Epithelial cell of prostate (primary cell): Measurements from ENCODE around the gene SRSF7.
"Not testable (repeated sequence)": the region's sequence is repeated elsewhere in the genome, so short reads cannot be mapped to it uniquely, and the experiment has no call there.

Source experiments
- DNase-seq: peaks from one replicate; pipeline ENCODE4 v3.0.0-alpha.2; 2011; ENCODE audit warnings: low read depth, low spot score
- H3K27ac ChIP-seq: fragments of 450-650 bp; 2 replicates; pipeline ENCODE4 v1.5.1; 2017; ENCODE audit warnings: mild to moderate bottlenecking

SRSF7 gene

DNA sequence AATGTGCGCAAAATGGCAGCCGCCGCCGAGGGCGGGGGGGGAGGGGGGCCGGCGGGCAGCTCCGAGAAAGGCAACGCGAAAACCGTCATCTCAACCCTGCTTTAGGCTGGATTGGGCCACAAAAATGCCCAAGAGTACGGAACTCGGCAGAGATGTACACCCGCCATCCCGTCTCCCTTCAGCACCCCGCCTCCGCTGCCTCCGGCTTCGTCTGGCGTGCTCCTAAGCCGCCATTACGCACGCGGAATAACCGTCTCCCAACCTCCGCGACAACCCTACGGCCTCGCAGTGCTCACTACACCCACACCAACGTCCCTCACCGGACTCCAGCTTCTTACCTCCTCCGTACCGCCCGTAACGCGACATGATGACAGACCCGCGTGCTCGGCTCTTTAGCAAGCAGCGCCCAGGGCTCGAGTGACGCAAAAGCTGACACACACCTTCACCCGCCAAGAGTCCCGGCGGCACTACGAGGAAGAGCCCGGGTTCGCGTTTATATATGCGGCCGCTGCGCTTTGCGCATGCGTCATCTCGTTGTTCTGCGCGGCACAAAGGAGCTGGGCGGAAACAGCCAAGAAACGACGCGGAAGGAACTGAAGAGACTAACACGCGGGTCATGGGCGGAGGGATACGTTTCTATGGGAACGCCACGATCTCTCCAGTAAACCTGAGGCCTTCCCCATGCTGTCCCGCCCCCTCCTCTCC is at the start of gene SRSF7:
Gene SRSF7 (minus strand): TSS at position 471 of the 705 bp plus-strand sequence. CDS start 105 bp downstream, at position 366.
- H3K27ac ChIP-seq: peak within 1 kb of the TSS; percentile 81
- DNase-seq: peak; percentile 91

DNA sequence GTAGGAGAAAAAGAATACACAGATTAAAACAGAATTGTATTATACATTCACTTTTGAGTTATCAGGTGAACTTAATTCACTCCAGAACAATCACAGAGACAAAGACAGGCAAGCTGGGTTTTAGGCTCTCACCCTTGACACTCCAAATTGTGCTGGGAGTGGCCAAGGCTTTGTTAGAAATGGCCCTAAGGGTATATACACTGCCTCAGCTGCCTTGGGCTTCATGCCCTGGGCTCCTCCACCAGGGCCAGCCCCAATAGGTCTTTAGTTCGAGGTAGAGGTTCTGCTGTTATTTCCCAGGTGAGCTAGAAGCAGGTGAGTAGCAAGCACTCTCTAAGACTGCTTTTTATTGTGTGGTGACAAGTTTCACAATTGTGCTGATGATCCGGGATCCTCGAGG is 46.8 kb upstream of the SRSF7 start:
- DNase-seq: no peak
- H3K27ac ChIP-seq: no peak overlapping the region

DNA sequence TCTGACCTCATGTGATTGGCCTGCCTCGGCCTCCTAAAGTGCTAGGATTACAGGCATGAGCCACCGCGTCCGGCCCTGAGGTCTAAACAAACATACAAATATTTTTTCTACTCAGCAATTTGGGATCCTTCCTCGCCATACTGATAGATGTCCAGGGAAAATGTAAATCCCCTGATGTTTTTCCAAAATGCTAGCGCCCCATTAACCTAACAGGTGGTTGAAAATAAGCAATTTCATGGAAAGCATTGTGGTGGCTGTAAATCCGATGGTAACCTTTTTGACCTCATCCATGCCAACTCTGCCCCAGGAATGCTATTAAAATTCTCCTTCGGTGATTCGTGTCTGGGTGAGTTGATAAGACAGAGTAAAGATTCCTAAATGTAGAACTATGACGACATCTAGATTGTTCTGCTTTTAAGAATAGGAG is 46.1 kb upstream of the SRSF7 start:
- DNase-seq: no peak
- no peak overlapping the region for H3K27ac ChIP-seq

- DNase-seq, H3K27ac ChIP-seq: not testable (repeated sequence)
Observed at GRCh38 chr2:38795016-38795415, 43.9 kb upstream of the SRSF7 start.

DNA sequence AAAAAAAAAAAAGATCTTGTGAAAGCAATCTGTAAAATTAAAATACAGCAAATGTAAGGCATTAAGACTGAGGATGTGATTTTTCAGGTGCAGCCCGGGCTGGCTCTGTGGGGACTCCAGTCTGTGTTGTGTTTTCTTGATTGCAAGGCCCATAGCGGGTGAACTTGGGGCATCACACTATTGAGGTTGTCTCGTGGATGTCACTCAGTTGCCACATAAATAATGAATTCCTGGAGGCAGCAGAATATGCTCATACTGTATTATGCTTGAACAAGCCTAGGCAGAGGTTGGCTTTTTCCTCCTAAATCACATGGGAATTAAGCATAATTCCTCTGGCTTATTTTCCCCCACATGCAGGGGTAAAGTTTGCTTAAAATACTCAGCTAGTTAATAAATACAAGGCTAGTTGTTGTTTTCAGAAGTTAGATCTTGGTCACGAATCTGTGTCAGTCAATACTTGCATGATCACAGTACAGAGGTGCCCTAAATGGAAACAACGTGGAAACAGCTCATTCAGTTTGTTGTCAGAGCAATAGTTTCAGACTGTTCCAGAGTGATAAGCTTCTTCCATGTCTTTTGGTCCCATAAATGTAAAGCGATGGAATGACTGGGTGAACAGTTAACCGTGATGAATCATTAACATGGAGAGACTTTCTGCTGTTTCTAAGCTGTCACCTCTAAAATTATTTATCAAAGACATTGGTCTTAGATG is 43.2 kb upstream of the SRSF7 start:
- H3K27ac ChIP-seq: no peak overlapping the region
- no peak for DNase-seq

DNA sequence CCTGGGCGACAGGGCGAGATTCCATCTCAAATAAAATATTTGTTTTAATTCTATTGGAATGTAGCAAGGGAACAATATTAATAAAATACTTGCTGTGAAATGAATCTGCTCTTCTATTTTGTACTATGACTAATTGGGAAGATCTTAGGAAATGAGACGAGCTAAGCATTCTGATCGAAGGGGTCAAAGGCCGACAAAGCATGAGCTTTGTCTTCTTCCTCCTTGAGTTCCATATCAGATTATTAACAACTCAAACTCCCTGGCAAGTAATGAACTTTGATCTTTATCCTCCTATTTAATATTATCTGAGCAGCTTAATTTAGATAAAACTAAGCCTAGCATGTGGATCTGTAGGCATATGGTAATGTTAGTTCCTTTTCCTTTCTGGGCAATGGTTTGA is 42.4 kb upstream of the SRSF7 start:
- no peak overlapping the region for H3K27ac ChIP-seq
- DNase-seq: no peak

DNA sequence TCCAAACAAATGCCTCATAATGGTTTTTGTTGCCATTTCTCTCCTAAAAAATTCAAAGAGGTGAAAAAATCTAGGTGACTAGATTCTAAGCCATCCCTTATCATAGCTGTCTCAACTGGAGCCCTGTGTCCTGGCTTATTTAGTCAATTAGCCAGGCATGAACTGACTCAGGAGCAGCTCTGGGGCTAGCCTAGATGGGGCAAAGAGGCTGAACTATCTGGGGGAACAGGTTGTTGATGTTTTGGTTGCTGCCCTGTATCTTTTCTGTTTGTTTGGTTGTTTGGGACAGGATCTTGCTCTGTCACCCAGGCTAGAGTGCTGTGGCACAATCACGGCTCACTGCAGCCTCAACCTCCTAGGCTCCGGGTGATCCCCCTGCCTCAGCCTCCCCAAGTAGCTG is 41.6 kb upstream of the SRSF7 start:
- H3K27ac ChIP-seq: no peak overlapping the region
- DNase-seq: no peak

- H3K27ac ChIP-seq, DNase-seq: not testable (repeated sequence)
Observed at GRCh38 chr2:38792321-38792720, 41.2 kb upstream of the SRSF7 start.

GRCh38 chr2:38791744-38792143 is 40.6 kb upstream of the SRSF7 start:
- H3K27ac ChIP-seq: no peak overlapping the region
- no peak for DNase-seq

DNA sequence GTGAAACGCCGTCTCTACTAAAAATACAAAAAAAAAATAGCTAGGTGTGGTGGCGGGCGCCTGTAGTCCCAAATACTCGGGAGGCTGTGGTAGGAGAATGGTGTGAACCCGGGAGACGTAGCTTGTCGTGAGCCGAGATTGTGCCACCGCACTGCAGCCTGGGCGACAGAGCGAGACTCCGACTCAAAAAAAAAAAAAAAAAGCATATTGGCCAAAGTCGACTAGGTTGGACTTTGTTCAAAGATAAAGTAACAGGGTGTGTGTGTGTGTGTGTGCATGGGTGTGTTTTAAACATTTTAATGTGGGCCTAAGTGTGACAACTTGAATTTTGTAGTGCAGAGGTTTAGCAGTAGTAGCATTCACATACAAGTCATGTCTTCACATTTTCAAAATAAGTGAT is 38.5 kb upstream of the SRSF7 start:
- H3K27ac ChIP-seq: no peak overlapping the region
- no peak for DNase-seq

DNA sequence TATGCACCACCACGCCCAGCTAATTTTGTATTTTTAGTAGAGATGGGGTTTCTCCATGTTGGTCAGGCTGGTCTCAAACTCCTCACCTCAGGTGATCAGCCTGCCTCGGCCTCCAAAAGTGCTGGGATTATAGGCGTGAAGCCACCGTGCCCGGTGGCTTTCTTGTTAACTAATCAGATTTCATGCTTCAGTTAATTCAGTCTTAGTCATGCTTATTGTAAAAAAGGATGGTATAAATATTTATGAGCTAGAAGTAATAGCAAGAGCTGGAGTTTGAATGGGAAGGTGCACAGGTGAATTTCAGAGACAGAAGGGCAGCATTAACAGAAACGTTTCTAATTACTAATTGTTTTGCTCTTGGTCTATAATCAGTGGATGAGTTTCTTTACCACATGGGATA is 37.1 kb upstream of the SRSF7 start:
- no peak for DNase-seq

DNA sequence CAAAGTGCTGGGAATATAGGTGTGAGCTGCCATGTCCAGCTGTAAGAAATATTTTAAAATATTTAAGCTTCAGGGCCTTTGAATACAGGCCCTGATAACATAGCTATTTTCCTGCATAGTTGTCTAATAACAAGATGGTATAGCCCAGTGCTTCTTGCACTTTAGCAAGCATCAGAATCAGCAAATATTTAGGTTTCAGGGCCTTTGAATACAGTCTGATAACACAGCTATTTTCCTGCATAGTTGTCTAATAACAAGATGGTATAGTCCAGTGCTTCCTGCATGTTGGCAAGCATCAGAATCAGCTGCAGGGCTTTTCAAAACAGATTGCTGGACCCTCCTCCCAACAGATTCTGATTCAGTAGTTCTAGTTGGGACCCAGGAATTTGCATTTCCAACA is 32.4 kb upstream of the SRSF7 start:
- H3K27ac ChIP-seq: no peak overlapping the region
- no peak for DNase-seq

More for the DNA sequence above, 37.1 kb upstream of the SRSF7 start:
- no peak overlapping the region for H3K27ac ChIP-seq

GRCh38 chr2:38778687-38779082 is 27.5 kb upstream of the SRSF7 start:
- no peak for DNase-seq

GRCh38 chr2:38776531-38776930 is 25.4 kb upstream of the SRSF7 start:
- no peak for DNase-seq

More at GRCh38 chr2:38778687-38779082, 27.5 kb upstream of the SRSF7 start:
- no peak overlapping the region for H3K27ac ChIP-seq

GRCh38 chr2:38775921-38776225 is 24.7 kb upstream of the SRSF7 start:
- DNase-seq: no peak
- no peak overlapping the region for H3K27ac ChIP-seq

More at GRCh38 chr2:38776531-38776930, 25.4 kb upstream of the SRSF7 start:
- H3K27ac ChIP-seq: no peak overlapping the region

DNA sequence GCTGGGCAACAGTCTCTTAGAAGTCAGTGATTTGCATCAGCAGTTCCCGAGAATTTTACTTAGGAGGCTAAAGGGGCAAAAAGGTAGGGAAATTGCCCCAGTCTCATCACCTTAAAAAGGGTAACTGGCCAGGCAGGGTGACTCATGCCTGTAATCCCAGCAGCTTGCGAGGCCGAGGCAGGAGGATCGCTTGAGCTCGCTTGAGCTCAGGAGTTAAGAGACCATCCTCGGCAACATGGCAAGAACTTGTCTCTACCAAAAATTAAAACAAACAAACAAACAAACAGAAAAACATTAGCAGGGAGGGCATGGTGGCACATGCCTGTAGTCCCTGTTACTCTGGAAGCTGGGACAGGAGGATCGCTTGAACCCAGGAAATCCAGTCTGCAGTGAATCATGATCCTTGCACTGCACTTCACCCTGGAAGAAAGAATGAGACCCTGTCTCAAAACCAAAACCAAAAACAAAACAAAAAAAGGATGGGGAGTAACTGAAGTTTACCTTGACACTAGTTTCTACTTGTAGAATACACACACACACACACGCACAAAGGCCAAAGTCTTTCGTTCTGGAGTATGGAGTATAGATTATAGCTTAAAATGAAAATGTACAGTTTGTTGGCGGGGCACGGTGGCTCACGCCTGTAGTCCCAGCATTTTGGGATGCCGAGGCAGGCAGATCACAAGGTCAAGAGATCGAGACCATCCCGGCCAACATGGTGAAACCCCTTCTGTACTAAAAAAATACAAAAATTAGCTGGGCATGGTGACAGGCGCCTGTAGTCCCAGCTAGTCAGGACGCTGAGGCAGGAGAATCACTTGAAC is 24.1 kb upstream of the SRSF7 start:
- no peak overlapping the region for H3K27ac ChIP-seq
- DNase-seq: no peak

DNA sequence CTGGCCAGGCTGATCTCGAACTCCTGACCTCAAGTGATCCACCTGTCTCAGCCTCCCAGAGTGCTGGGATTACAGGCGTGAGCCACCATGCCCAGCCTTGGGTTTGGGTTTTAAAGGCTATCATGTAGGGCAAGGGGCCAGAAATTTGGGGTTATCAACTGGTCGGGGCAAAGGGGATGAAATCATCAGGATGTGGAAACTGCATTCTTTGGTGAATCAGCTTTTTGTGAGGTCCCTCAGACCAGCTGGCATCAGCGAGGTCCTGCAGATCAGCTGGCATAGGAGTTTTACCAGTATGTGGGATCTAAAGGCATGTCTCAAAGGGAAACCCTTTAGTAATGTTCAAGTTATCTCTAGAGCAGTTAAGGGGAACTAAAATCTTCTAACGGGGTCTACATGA is 20.5 kb upstream of the SRSF7 start:
- no peak for DNase-seq

GRCh38 chr2:38765551-38765950 is 14.4 kb upstream of the SRSF7 start:
- H3K27ac ChIP-seq: peak overlapping the region; percentile 39
- DNase-seq: no peak

More for the DNA sequence above, 20.5 kb upstream of the SRSF7 start:
- H3K27ac ChIP-seq: no peak overlapping the region

- no peak for DNase-seq
- H3K27ac ChIP-seq: peak overlapping the region; percentile 39
Observed at GRCh38 chr2:38765149-38765548, 14.0 kb upstream of the SRSF7 start.

GRCh38 chr2:38763728-38764127 is 12.6 kb upstream of the SRSF7 start:
- no peak for DNase-seq

GRCh38 chr2:38763228-38763627 is 12.1 kb upstream of the SRSF7 start:
- no peak overlapping the region for H3K27ac ChIP-seq
- no peak for DNase-seq

More at GRCh38 chr2:38763728-38764127, 12.6 kb upstream of the SRSF7 start:
- no peak overlapping the region for H3K27ac ChIP-seq
